ENCODE measurements around the gene PSME4. TPM values are rescaled to one million over a fixed set of nuclear protein-coding genes. Genes with fewer than 3 reads are reported as not detected.

The PSME4 gene
- total and polyA plus RNA-seq, 8 donors = 41.5 to 56.9 (median 48.5) TPM

DNA sequence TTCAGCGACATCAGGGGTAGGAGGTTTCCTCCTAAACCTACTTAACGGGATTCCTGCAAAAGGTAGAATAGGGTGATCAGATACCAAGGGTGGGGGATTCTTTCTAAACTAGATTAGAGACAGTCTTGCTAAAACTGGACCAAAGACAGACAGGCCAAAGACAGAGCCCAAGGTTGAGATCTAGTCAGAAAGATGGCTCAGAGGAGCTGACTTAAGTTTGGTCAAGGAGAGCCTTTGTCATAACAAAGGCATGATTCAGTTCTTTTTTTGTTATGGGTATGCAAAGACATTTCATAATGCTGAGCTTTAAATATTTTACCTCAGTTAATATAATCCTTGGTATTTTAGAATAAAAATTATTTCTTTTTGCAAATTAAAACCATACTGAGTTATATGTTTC, 93.2 kb downstream of the PSME4 start:
- intact Hi-C loops (cut with DNase I) = no loop called here
- H3K4me3 ChIP-seq = no peak overlapping the region
- no peaks in the 10 kb centered on the region for H3K4me1 ChIP-seq
- H3K27ac ChIP-seq = no peak overlapping the region
- peaks cover 0 to 88% of the 10 kb centered on the region in 2 donors for H3K36me3 ChIP-seq
- no peak for DNase-seq
- TF ChIP-seq, protein P1, sequence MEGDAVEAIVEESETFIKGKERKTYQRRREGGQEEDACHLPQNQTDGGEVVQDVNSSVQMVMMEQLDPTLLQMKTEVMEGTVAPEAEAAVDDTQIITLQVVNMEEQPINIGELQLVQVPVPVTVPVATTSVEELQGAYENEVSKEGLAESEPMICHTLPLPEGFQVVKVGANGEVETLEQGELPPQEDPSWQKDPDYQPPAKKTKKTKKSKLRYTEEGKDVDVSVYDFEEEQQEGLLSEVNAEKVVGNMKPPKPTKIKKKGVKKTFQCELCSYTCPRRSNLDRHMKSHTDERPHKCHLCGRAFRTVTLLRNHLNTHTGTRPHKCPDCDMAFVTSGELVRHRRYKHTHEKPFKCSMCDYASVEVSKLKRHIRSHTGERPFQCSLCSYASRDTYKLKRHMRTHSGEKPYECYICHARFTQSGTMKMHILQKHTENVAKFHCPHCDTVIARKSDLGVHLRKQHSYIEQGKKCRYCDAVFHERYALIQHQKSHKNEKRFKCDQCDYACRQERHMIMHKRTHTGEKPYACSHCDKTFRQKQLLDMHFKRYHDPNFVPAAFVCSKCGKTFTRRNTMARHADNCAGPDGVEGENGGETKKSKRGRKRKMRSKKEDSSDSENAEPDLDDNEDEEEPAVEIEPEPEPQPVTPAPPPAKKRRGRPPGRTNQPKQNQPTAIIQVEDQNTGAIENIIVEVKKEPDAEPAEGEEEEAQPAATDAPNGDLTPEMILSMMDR (IDR thresholded peaks at IDR 0.05) = no peak
- no peak for ATAC-seq
- no peaks in the 10 kb centered on the region for H3K27me3 ChIP-seq
- no peaks in the 10 kb centered on the region for H3K9me3 ChIP-seq

DNA sequence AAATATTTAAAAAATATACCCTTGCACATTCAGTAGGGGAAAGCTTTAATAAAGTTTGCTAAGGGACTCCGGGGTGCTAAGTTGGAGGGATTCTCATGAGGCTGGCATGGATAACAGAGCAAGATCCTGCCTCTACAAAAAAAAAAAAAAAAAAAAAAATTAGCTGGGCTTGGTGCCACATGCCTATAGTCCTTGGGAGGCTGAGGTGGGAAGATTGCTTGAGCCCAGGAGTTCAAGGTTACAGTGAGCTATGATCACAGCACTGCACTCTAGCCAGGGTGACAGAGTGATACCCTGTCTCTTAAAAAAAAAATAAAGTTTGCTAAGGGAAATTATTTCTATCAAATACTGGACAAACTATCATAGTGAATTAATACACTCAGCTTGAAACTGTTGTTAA, 93.7 kb downstream of the PSME4 start:
- ATAC-seq (no peak), DNase-seq (no peak)
- intact Hi-C loops (cut with DNase I) = no loop called here
- Histone ChIP-seq H3K9me3 (no peaks in the 10 kb centered on the region), H3K27ac (no peak overlapping the region), H3K36me3 (peaks cover 0 to 88% of the 10 kb centered on the region in 2 donors), H3K4me1 (no peaks in the 10 kb centered on the region), H3K4me3 (no peak overlapping the region), H3K27me3 (no peaks in the 10 kb centered on the region)
- TF ChIP-seq, protein P1 (IDR thresholded peaks at IDR 0.05) = no peak

DNA sequence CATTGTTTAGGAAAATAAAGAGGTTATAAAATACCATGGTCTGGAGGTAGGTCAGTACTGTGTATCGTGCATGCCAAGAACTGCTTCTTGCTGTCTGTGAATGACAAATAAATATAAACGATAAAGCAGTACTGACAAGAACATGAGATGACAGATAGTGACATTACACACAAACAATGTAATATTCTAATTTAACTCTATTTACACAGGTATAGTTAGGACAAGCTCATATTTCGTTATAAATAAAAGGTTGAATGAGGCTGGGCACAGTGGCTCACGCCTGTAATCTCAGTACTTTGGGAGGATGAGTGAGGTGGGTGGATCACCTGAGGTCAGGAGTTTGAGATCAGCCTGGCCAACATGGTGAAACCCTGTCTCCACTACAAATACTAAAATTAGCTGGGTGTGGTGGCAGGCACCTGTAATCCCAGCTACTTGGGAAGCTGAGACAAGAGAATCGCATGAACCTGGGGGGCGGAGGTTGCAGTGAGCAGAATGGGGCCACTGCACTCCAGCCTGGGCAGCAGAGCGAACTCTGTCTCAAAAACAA, 96.3 kb downstream of the PSME4 start:
- no peaks in the 10 kb centered on the region for H3K4me1 ChIP-seq
- ATAC-seq (no peak), DNase-seq (no peak)
- peaks cover 0 to 93% of the 10 kb centered on the region in 2 donors for H3K36me3 ChIP-seq
- TF ChIP-seq, protein P1 (IDR thresholded peaks at IDR 0.05) = no peak
- no peak overlapping the region for H3K27ac ChIP-seq
- H3K27me3 ChIP-seq = no peaks in the 10 kb centered on the region
- no peak overlapping the region for H3K4me3 ChIP-seq
- no peaks in the 10 kb centered on the region for H3K9me3 ChIP-seq
- intact Hi-C loops (cut with DNase I) = no loop called here

DNA sequence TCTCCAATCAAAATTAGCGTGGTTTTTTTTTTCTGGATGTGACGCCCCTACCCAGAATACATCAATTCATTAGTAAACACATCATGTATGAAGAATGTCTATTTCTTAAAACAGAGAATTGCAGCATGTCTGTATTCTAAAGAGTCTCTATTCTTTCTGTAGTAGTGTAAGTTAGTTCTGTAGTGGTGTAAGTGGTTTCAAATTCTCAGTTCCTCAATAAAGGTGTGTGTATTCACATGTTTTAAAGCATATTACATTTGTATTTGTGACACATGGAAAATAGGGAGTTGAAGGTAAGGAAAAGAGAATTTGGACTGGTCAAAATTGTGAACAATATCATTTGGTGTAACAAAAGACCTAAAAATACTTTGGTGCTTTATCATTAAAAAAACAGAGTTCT, 103.0 kb downstream of the PSME4 start:
- peaks cover 0 to 85% of the 10 kb centered on the region in 2 donors for H3K36me3 ChIP-seq

DNA sequence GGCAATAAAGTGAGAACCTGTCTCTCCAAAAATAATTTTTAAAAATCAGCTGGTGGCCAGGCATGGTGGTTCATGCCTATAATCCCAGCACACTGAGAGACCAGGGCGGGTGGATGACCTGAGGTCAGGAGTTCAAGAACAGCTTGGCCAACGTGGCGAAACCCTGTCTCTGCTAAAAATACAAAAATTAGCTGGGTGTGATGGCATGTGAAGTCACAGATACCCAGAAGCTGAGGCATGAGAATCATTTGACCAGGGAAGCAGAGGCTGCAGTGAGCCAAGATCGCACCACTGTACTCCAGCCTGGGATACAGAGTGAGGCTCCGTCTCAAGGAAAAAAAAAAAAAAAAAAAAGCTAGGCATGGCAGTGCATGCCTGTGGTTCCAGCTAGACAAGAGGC, 103.6 kb downstream of the PSME4 start:
- peaks cover 0 to 79% of the 10 kb centered on the region in 2 donors for H3K36me3 ChIP-seq
- intact Hi-C loops (cut with DNase I) = no loop called here
- no peaks in the 10 kb centered on the region for H3K9me3 ChIP-seq
- no peak overlapping the region for H3K4me3 ChIP-seq
- H3K27ac ChIP-seq = no peak overlapping the region
- no peak for ATAC-seq
- DNase-seq = no peak
- H3K4me1 ChIP-seq = no peaks in the 10 kb centered on the region
- TF ChIP-seq, protein P1 (IDR thresholded peaks at IDR 0.05) = no peak
- H3K27me3 ChIP-seq = no peaks in the 10 kb centered on the region

More for the DNA sequence above, 103.0 kb downstream of the PSME4 start:
- TF ChIP-seq, protein P1 (IDR thresholded peaks at IDR 0.05) = no peak
- Histone ChIP-seq H3K27me3 (no peaks in the 10 kb centered on the region), H3K4me3 (no peak overlapping the region), H3K9me3 (no peaks in the 10 kb centered on the region), H3K4me1 (no peaks in the 10 kb centered on the region), H3K27ac (no peak overlapping the region)
- no peak for DNase-seq
- ATAC-seq = no peak
- intact Hi-C loops (cut with DNase I) = no loop called here

Measured in left lung (tissue), 10 donors.